Lower leg skin (tissue), 4 donors: Measurements from ENCODE around the gene GNAZ. TPM values are rescaled to one million over a fixed set of nuclear protein-coding genes. Genes with fewer than 3 reads are reported as not detected.

ENCODE experiments used
- DNase-seq, 2 donors: peaks; one replicate each; pipeline ENCODE4 v3.0.0-alpha.2; 2019; ENCODE audit warnings: low spot score in 2 of 2
- H3K4me3 ChIP-seq: fragments of 200-600 bp; sonication (generic); 2 replicates; pipeline ENCODE4 v1.5.1; 2017; ENCODE audit warnings: mild to moderate bottlenecking, low read depth; ENCODE audit not compliant: poor library complexity, severe bottlenecking
- CTCF ChIP-seq, 3 donors: fragments of 450-650 bp; IDR thresholded peaks; one replicate each; pipeline ENCODE4 v1.5.1; 2016; ENCODE audit warnings: antibody characterized with exemption in 3 of 3, mild to moderate bottlenecking in 3 of 3, moderate library complexity in 2 of 3
- POLR2A ChIP-seq, 2 donors: fragments of 450-650 bp; IDR thresholded peaks; one replicate each; pipeline ENCODE4 v1.6.1; 2016 to 2017; ENCODE audit warnings: antibody characterized with exemption in 2 of 2, mild to moderate bottlenecking in 1 of 2, moderate library complexity in 1 of 2
- WGBS, 2 donors: methylation state at CpG; one replicate each; pipeline ENCODE4 v1.1.5; 2018; 5-methylcytosine and 5-hydroxymethylcytosine counted together
- intact Hi-C: fragments of 100-400 bp; cut with DNase I; formaldehyde crosslinking; loops from one replicate; pipeline ENCODE4 v1.15.0; 2023; ENCODE audit warnings: low total_unique reads
- total RNA-seq, 4 donors: library from RNA; depleted of rRNA; stranded (reverse); fragments of >200 nt; gene quantifications; one replicate each; pipeline ENCODE4 v1.1.0, GENCODE V29; 2016

Gene GNAZ
- total RNA-seq, 4 donors from 2014 or later: 1.5 to 3.6 (median 2.0) TPM

GRCh38 chr22:23137468-23137867, 67.1 kb downstream of the GNAZ start:
- TF ChIP-seq CTCF (IDR thresholded peaks at IDR 0.05) (no peak), POLR2A (IDR thresholded peaks at IDR 0.05) (no peak)
- no peak for DNase-seq
- no peak overlapping the region for H3K4me3 ChIP-seq
- intact Hi-C loops: loop anchor here (10.0 kb wide), 1 partner anchor 53 kb away; no protein-coding TSS in a partner anchor
- WGBS, 2 donors: 30 to 31% methylated on average over 3 of the region's 3 CpGs

GRCh38 chr22:23137905-23138561, 67.7 kb downstream of the GNAZ start:
- no peak for DNase-seq
- TF ChIP-seq POLR2A (IDR thresholded peaks at IDR 0.05) (no peak), CTCF (IDR thresholded peaks at IDR 0.05) (no peak)
- no peak overlapping the region for H3K4me3 ChIP-seq
- intact Hi-C loops: loop anchor here (10.0 kb wide), 1 partner anchor 53 kb away; no protein-coding TSS in a partner anchor
- 27% methylated on average over 5 of the region's 5 CpGs for WGBS, 2 donors

GRCh38 chr22:23138584-23139435, 68.5 kb downstream of the GNAZ start:
- intact Hi-C loops: loop anchor here (10.0 kb wide), 1 partner anchor 54 kb away; no protein-coding TSS in a partner anchor
- no peak for DNase-seq
- no peak overlapping the region for H3K4me3 ChIP-seq
- WGBS, 2 donors: 58 to 66% methylated on average over 12 of the region's 12 CpGs
- TF ChIP-seq POLR2A (IDR thresholded peaks at IDR 0.05): no peak
- no peak for TF ChIP-seq CTCF (IDR thresholded peaks at IDR 0.05)

- DNase-seq: no peak
- no peak overlapping the region for H3K4me3 ChIP-seq
- TF ChIP-seq CTCF (IDR thresholded peaks at IDR 0.05) (no peak), POLR2A (IDR thresholded peaks at IDR 0.05) (no peak)
- intact Hi-C loops: no loop called here
Measured at GRCh38 chr22:23140385-23140784, 70.1 kb downstream of the GNAZ start.

- no peak for DNase-seq
- 80 to 90% methylated on average over 8 to 9 of the region's 9 CpGs for WGBS, 2 donors
- intact Hi-C loops: no loop called here
- H3K4me3 ChIP-seq: no peak overlapping the region
- TF ChIP-seq CTCF (IDR thresholded peaks at IDR 0.05) (no peak), POLR2A (IDR thresholded peaks at IDR 0.05) (no peak)
Measured at GRCh38 chr22:23142546-23143105, 72.3 kb downstream of the GNAZ start.
